Adrenal gland (tissue), 12 donors: Measurements from ENCODE around the gene OR4E1. TPM values are rescaled to one million over a fixed set of nuclear protein-coding genes. Genes with fewer than 3 reads are reported as not detected.
A peak's percentile ranks its signal among the peaks of the same experiment; 100 is the strongest.

Experiments
- DNase-seq, 7 donors: peaks; one replicate each; pipeline ENCODE4 v3.0.0-alpha.2; 2019 to 2020
- H3K27ac ChIP-seq, 5 donors: fragments of 200-600 bp; sonication (generic) in 4 of 5; 1 replicate in 3 of 5; 2 replicates in 2 of 5; pipeline versions ENCODE4 v1.5.1 to v1.8.0; 2016 to 2020; ENCODE audit warnings: mild to moderate bottlenecking in 1 of 5
- H3K27me3 ChIP-seq: fragments of 200-600 bp; 2 replicates; pipeline ENCODE4 v1.8.0; 2021
- H3K36me3 ChIP-seq, 2 donors: fragments of 200-600 bp; replicated peaks in 1 of 2; 1 replicate in 1 of 2; 2 replicates in 1 of 2; pipeline versions ENCODE4 v1.5.1 to v1.8.0; 2018 to 2022
- H3K4me1 ChIP-seq, 2 donors: fragments of 200-600 bp; replicated peaks in 1 of 2; 1 replicate in 1 of 2; 2 replicates in 1 of 2; pipeline versions ENCODE4 v1.5.1 to v1.8.0; 2018 to 2021
- H3K4me3 ChIP-seq, 4 donors: fragments of 200-600 bp; sonication (generic) in 3 of 4; one replicate each; pipeline ENCODE4 v1.5.1; 2016 to 2018
- H3K9me3 ChIP-seq, 3 donors: fragments of 200-600 bp; sonication (generic) in 1 of 3; replicated peaks in 1 of 3; 1 replicate in 2 of 3; 2 replicates in 1 of 3; pipeline versions ENCODE4 v1.5.1 to v1.8.0; 2016 to 2021
- POLR2A ChIP-seq, 2 donors: fragments of 450-650 bp; IDR thresholded peaks; one replicate each; pipeline ENCODE4 v1.6.1; 2017; ENCODE audit warnings: antibody characterized with exemption in 2 of 2, mild to moderate bottlenecking in 2 of 2, moderate library complexity in 1 of 2
- WGBS, 4 donors: extraction: QIAGEN DNeasy Blood & Tissue Kit in 2 of 4; methylation state at CpG; one replicate each; pipeline versions ENCODE4 v1.1.5 to v1.1.7; 2013 to 2017; 5-methylcytosine and 5-hydroxymethylcytosine counted together
- intact Hi-C, 2 donors: fragments of 100-400 bp; cut with DNase I; formaldehyde crosslinking; loops; one replicate each; pipeline versions ENCODE4 v1.14.1 to v1.15.0; 2022 to 2023
- polyA plus RNA-seq, 3 donors: library from polyadenylated mRNA; stranded (reverse); fragments of 200-250 nt in 2 of 3; fragments of 350-450 nt in 1 of 3; fragmentation: Illumina TruSeq in 1 of 3; extraction: RNeasy Lipid Tissue Mini Kit (QIAGEN cat#74804) in 1 of 3; gene quantifications; one replicate each; pipeline ENCODE4 v1.2.3, GENCODE V29; 2013 to 2014
- total RNA-seq, 9 donors: library from RNA; depleted of rRNA in 4 of 9; stranded (reverse); fragments of >200 nt in 4 of 9; fragments of 120-200 nt in 1 of 9; fragmentation: NEBNext Ultra II Directional in 1 of 9; extraction: Animal tissue kit (Norgen Biotek cat#: 25700) in 1 of 9; gene quantifications; one replicate each; pipeline versions ENCODE4 v1.1.0 to v1.2.4, GENCODE V29; 2013 to 2023
- TF ChIP-seq, protein P1 (sequence below), 6 experiments: fragments of 450-650 bp in 4 of 6; fragments of 200-600 bp in 2 of 6; sonication (generic) in 1 of 6; IDR thresholded peaks; 1 replicate in 5 of 6; 2 replicates in 1 of 6; pipeline versions ENCODE4 v1.5.1 to v1.8.0; 2016 to 2021; ENCODE audit warnings: antibody characterized with exemption in 6 of 6, mild to moderate bottlenecking in 2 of 6, moderate library complexity in 1 of 6
- donor health status: healthy with polysubstance abuse.
- donor health status: Bipolar disorder and iron deficiency.
- donor health status: DM: yes; HTN: yes; CAD: no.
- donor health status: DM: no; HTN: no; CAD: no.
- donor health status: DM: no; HTN: no; CAD: no.
- donor health status: DM: yes; HTN: yes; CAD: no.

OR4E1 gene
- total and polyA plus RNA-seq, 12 donors = not detected

DNA sequence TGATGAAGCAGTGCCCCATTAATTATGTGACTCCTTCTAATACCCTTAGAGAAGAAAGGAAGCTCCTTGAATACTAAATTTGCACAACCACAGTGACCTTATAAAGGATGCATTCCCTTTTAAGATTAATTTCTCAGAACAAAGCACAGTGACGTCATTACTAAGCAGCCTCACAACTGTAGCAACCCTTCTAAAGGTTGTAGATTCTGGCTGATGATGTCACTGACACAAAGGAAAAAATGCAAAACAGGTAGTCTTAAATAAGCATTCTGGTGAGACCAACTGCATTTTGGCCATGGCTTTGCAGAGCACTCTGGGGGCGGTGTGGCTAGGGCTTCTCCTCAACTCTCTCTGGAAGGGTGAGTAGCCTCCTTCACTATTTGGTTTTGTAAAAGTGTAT is 38.4 kb upstream of the OR4E1 start:
- H3K4me1 ChIP-seq = no peaks in the 10 kb centered on the region
- TF ChIP-seq, protein P1, sequence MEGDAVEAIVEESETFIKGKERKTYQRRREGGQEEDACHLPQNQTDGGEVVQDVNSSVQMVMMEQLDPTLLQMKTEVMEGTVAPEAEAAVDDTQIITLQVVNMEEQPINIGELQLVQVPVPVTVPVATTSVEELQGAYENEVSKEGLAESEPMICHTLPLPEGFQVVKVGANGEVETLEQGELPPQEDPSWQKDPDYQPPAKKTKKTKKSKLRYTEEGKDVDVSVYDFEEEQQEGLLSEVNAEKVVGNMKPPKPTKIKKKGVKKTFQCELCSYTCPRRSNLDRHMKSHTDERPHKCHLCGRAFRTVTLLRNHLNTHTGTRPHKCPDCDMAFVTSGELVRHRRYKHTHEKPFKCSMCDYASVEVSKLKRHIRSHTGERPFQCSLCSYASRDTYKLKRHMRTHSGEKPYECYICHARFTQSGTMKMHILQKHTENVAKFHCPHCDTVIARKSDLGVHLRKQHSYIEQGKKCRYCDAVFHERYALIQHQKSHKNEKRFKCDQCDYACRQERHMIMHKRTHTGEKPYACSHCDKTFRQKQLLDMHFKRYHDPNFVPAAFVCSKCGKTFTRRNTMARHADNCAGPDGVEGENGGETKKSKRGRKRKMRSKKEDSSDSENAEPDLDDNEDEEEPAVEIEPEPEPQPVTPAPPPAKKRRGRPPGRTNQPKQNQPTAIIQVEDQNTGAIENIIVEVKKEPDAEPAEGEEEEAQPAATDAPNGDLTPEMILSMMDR (IDR thresholded peaks at IDR 0.05) = no peak
- TF ChIP-seq POLR2A (IDR thresholded peaks at IDR 0.05) = no peak
- H3K27ac ChIP-seq = no peak overlapping the region
- no peak overlapping the region for H3K4me3 ChIP-seq
- no peak for DNase-seq
- no peaks in the 10 kb centered on the region for H3K36me3 ChIP-seq
- intact Hi-C loops = no loop called here
- H3K9me3 ChIP-seq = no peaks in the 10 kb centered on the region
- no peaks in the 10 kb centered on the region for H3K27me3 ChIP-seq
- 54 to 69% (median 65%) methylated on average over 2 of the region's 2 CpGs for WGBS, 4 donors

DNA sequence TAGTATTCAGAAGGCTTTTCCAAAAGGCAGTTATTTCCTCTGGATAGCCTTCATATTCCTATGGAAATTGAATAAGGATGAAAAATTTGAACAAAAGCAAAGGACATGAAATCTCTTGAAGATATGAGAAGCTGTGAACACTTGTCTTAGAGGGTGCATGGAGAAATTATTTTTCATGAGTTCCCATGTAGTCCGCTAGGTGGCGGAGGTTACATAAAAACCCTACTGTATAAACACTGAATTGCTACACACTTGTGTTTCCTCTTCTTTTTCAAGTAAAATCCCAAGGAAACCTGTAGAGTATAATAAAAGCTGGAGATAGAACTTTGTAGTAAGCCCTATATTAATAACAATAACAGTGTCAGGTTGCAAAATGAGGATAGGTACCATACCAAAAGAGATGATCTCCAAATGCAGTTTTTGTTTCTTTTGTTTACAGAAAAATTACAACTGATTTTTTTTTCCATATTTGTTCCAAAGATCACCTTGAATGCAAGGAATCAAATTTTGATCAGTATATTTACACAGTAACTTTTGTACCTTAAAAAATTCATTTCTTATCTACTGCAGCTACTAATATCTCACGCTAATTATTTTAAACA is 37.8 kb upstream of the OR4E1 start:
- DNase-seq = peak in 3 of 7 donors; percentile 23 to 27 (median 23)
- Histone ChIP-seq H3K27me3 (no peaks in the 10 kb centered on the region), H3K4me3 (no peak overlapping the region), H3K4me1 (no peaks in the 10 kb centered on the region), H3K27ac (no peak overlapping the region), H3K9me3 (no peaks in the 10 kb centered on the region), H3K36me3 (no peaks in the 10 kb centered on the region)
- TF ChIP-seq, protein P1 (IDR thresholded peaks at IDR 0.05) = peak; percentile 42 to 70 (median 48)
- TF ChIP-seq POLR2A (IDR thresholded peaks at IDR 0.05) = no peak
- 26 to 30% (median 29%) methylated on average over 3 of the region's 3 CpGs for WGBS, 4 donors
- intact Hi-C loops = no loop called here

DNA sequence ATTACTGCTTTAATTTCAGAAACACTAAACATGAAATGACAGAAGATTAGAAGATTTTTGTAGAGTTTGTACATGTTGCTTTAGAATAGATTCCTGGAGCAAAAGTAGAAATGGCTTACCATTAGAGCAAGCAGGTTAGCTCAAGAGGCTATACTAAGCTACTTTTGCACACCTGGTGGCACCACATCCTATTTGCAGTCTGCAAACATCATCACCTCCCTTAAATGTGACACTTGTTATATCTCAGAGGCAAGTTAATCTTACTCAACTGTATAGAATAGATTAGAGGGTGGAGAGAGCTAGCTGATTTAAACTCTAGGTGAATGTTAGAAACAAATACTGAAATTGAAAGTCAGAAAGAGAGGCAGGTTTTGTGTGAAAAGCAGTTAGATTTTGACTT is 30.7 kb upstream of the OR4E1 start:
- TF ChIP-seq, protein P1 (IDR thresholded peaks at IDR 0.05) = no peak
- TF ChIP-seq POLR2A (IDR thresholded peaks at IDR 0.05) = no peak
- H3K36me3 ChIP-seq = no peaks in the 10 kb centered on the region
- no peaks in the 10 kb centered on the region for H3K9me3 ChIP-seq
- H3K27me3 ChIP-seq = no peaks in the 10 kb centered on the region
- intact Hi-C loops = no loop called here
- DNase-seq = no peak
- H3K27ac ChIP-seq = no peak overlapping the region
- H3K4me1 ChIP-seq = no peaks in the 10 kb centered on the region
- H3K4me3 ChIP-seq = no peak overlapping the region

DNA sequence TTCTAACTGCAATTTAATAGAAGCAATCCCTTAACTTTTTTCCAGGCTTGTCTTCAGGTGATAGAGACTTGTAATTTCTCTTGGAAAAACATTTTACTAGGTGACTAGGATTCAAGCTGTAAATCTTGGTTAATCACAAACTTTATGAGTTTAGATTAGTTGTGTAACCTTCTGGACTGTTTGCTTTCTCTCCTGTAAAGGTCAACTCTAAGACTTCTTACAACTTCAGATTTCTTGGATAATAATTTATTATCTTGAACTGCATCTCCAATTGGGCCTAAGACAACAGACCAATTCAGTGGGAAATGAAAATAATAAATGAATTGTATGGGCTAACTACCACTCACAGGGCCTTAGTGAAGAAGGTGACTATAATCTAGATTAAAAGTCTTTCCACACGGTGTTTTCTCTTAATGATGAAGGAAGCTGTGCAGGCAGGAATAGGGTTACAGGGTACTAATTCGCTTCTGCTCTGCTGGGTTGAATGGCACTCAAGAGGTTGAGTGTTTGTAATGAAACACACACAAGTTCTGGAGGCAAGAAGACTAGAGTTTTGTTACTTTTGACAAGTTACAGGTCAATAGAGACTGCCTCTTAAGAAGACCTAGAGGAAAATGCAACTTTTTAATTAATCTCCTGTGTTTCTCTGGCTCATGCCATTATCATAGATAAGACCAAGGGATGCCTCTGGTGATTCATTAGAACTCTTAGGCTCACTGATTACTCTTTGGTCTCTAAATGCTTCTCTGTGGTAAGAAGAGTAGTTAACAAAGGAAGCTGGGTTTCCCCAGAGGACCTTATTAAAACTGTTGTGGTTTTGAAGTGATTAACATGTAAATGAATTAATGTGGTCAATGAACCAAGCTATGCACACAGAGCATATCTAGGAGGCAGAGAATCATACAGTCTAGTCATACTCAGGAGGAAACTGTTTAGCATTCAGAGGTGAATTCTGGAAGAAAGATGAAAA is 30.0 kb upstream of the OR4E1 start:
- H3K27ac ChIP-seq = no peak overlapping the region
- H3K4me1 ChIP-seq = no peaks in the 10 kb centered on the region
- H3K27me3 ChIP-seq = no peaks in the 10 kb centered on the region
- no peaks in the 10 kb centered on the region for H3K36me3 ChIP-seq
- intact Hi-C loops = no loop called here
- no peak overlapping the region for H3K4me3 ChIP-seq
- H3K9me3 ChIP-seq = no peaks in the 10 kb centered on the region
- 53 to 64% (median 60%) methylated on average over 2 of the region's 2 CpGs for WGBS, 4 donors
- no peak for DNase-seq
- no peak for TF ChIP-seq POLR2A (IDR thresholded peaks at IDR 0.05)
- TF ChIP-seq, protein P1 (IDR thresholded peaks at IDR 0.05) = no peak
